ENCODE data around the gene SLFN14.
"Not testable (repeated sequence)": the region's sequence is repeated elsewhere in the genome, so short reads cannot be mapped to it uniquely, and the experiment has no call there.

SLFN14 gene

DNA sequence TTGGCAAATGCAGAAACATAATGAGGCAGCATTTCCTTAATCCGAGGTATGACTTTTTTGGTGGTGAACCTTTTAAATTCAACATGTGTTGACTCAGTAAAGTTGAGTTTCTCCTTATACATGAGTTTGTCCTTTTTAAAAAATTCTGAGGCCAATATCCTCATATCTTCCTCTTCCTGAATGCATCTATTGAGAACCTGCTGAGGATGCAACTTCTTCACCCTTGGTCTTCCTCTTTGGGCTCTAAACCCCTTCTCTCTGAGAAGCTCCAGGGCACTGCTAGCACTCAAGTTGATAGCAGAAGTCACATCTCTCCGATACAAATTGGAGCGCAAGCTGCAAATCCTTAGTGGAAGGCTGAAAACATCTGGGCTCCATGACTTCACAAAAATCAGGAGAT is 3.3 kb downstream of the SLFN14 start:
- DNase-seq: no peak

DNA sequence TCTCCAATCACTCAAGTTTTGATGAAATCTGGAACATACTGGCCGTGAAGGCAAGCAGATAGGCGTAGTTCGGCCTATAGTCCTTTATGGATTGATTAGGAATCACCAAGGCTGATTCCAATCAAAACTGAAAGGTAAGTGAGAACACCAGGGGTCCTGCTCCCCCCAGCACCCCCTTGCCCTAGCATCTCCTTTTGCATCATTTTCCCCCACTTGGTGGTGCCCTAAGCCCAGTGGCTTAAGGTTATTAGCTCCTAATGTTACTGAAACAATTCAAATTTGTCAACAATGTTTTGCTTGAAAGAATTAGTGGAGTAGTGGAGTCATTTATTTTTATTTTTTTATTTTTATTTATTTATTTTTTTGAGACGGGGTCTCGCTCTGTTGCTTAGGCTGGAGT is 4.9 kb downstream of the SLFN14 start:
- DNase-seq: no peak

DNA sequence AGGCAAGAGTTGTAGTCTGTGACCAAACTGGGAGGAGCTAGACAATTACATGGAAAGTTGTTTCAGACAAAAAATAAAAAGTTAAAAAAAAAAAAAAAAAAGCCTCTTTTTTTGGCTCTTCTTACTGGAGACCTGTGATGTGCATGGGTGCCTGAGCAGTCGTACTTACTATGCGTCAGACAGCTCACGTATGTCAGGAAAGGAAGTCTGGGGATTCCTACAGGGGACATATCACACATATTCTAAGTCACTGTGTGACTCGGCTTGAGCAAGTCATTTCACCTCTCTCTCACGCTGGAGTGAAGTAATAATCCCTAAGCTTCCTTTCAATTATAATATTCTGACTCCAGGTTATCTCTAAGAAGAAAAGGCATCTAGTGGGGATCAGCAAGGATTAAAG is 6.0 kb downstream of the SLFN14 start:
- no peak for DNase-seq

DNA sequence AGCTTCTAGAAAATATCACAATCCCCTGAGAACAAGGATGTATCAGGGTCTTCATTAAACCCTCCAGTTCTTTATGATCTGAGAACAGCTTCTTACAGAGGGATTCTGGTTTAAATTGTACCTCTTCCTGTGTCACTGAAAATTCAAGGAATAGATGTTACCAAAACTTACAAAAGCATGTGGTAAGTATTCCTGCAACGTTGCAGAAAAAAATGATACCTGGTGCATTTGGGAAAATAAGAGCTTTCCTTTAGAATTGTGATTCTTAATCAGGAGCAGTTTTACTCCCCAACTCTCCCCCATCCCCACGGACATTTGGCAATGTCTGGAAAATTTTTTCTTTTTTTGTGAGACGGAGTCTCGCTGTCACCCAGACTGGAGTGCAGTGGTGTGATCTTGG is 7.3 kb downstream of the SLFN14 start:
- DNase-seq: no peak

DNA sequence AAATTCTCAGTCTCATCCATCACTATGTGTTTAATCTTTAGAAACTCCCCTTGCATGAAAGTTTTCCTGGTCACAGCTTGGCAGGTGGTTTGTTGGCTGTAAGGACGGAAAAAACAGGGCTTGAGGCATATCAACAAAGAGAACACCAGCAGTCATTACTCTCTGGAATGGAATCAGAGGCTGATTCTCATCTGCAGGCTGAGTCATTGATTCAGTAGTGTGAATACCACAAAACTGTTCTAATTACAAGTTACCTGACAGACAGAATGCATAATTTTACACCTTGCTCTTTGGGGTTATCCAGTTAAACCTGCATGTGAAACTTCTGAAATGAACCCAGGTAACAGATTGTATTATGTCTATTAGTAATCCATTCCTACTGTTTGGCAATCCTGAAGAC is 11.6 kb downstream of the SLFN14 start:
- DNase-seq: no peak

DNA sequence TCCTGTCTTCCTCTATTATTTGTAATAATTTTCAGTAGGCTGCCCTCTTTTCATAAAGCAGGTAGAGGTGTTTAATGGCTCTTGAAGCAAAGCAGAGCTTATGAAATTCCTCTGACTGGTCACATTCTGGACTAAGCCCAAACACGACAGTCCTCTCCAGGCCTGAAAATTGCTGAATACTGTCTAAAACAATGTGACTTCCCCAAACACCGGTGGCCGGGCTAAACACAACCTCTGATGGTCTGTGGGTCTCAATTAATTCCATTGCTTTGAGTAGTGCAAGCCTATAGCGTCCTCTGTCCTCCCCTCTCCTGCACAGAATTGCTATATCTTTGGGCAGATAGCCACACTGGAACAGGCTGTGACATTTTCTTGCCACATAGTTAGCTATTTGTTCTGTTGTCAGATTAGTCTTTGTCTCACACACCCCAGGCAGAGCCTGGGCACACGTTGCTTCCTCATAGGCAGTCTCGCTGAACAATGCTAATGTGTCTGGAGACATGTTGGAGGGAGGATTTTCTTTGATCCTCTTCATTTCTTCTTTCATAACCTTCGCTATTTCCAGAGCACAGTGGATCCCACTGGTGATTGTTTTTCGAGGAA is 12.3 kb downstream of the SLFN14 start:
- DNase-seq: no peak

DNA sequence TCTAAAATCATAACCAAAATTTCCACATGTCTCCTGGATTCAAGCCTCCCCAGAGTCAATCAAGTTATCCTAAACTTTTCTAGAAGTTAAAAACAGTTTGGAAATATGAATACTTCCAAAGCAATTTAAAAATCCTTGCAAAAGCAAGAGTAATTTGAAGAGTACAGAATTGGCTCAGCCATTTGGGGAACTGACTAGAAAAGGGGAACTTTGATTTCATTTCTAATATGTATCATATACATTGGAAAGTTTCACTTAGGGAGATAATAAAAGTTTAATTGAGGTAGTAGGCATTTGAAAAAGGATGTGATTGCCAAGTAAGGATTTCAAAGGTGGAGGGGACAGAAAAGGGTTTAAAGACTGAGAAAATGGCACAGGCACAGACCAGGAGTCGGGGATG is 14.1 kb downstream of the SLFN14 start:
- no peak for DNase-seq

DNA sequence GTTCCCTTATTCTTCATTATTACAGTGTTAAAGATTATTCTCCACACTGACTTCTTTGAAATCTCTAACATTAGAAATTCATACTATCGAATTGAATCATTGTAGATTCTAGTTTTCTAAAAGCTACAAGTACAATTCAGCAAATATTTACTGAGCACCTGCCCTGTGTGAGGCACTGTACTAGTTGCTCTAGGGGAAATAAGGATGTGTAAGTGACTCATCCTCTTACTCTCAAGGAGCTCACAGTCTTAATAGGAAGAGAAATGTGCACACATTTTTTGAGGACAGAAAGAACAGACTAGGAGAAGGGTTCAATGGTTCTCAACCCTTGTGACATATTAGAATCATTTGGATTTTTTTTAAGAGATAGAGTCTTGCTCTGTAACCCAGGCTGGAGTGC is 15.5 kb downstream of the SLFN14 start:
- DNase-seq: no peak

DNA sequence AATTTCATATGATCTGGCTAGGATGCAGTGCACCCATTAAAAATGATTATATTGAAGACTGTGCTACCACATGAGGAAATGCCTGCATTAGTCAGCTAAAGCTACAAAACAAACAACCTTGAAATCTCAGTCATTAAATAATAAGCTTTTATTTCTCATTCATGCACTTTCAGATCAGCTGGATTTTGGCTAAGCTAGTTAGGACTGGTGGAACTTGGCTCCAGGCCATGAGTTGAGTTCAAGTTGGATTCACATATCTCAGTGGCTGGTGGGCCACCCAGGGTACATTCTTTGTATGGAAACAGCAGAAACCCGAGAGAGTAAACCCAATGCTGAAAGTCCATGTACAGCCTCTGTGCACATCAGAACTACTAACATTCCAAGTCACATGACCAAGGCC is 16.8 kb downstream of the SLFN14 start:
- no peak for DNase-seq

DNA sequence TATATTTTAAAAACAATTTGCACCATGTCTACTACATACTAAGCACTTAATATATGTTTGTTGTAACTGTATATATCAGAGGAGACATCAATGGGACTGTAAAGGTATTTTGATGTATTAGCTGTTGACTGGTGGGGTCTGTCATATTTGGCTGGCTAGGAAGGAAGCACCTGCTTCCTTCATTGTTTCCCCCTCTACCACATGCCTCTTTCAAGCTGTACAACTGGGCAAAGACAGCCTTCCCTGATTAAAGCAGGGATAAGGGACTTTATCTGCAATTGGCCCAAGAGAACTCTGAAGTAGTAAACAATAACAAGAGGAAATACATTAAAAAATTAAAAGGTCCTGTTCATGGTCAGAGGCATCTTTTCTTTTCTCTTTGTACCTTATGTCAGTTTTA is 17.6 kb downstream of the SLFN14 start:
- DNase-seq: no peak

DNA sequence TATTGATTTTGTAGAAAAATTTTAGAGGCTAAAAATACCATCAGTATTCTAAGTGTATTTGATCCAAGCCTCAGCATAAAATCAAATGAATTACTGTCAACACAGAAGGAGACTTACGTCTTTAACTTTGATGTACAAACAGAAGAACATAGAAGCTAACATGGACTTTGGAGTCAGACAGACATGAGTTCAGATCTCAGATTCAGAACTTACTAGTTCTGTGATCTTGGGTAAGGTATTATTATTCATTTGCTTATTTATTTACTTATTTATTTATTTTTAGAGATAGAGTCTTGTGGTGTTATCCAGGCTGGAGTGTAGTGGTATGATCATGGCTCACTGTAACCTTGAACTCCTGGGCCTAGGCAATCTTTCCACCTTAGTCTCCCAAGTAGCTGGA is 19.2 kb downstream of the SLFN14 start:
- DNase-seq: no peak

DNA sequence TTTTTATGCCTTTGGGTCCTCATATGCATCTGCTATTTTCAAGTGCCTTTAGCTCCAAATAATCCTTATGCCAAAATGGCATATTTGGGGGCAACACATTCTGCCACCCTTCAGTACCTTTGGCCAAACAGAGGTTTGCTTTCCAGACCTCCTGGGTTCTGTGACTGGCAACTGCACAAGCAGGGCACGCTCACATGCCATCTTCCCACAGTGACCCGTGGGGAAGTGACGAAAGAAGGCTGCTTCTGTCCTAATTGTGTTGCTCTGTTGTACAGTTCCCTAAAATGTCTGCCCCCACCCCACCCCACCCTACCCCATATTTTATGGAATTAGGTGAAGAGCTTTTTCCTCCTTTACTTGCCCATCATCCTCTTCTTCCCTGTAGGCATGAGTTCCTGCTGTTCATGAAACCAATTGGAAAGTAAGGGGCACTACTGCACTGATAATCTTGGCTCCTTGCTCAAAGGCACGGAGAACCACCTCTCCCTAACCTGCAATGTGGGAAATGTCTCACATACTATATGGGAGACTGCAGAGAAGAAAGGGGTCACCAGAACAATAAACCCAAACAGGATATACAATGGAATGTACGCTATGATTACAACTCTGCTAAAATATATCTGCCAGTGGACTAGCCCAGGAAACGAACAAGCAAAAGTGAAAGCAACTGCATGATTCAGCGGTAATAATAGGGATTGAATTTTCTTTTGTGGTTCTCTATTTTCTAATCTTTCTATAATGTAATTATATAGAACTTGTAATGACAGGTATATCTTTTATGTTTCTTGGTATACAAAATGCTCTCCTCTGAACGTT is 19.8 kb downstream of the SLFN14 start:
- DNase-seq: no peak

DNA sequence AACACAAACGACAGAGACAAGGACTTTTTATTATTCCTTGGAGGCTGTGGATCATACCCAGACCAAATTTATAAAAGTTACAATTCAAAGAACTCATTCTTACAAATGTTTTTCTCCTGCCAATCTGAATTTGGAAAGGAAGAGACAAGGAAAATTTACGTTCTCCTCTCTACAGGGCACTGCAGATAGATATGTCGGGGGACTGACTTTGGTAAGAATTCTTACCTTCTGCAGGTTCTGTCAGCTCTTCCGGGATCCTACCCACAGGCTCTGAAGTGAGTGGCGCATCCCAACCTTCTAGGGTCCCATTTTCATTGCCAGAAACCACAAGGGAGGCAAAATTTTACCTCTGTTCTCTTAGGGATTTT is 21.0 kb downstream of the SLFN14 start:
- no peak for DNase-seq

DNA sequence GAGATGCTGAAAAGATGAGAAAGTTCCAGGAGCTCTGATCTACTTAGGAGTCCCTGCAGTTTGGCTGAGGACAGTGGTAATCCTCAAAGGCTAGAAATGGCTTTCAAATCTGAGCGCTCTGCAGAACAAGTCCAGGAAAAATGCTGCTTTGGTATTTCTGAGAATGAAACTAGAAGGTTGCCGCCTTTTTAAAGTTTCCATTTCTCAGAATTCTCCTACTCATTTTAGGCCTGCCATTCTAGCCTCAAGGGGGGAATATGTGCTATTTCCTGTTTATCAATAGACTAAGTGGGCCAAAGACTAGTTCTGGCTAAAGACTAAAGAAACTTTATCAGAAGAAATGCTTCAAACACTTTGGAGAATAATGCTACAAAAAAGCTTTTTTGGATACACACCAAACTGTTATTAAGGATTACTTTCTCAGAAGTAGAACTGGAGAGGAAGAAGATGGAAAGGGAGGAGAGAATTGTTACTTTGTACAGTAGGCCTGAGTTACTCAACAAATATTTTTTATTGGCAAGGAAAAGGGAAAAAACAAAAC is 22.9 kb downstream of the SLFN14 start, which contains the start of gene SLFN12L:
Gene SLFN12L, minus strand, starts transcription at position 78 of the 541 bp plus-strand sequence. CDS start 15,314 bp downstream, outside the sequence.
- DNase-seq: no peak

DNA sequence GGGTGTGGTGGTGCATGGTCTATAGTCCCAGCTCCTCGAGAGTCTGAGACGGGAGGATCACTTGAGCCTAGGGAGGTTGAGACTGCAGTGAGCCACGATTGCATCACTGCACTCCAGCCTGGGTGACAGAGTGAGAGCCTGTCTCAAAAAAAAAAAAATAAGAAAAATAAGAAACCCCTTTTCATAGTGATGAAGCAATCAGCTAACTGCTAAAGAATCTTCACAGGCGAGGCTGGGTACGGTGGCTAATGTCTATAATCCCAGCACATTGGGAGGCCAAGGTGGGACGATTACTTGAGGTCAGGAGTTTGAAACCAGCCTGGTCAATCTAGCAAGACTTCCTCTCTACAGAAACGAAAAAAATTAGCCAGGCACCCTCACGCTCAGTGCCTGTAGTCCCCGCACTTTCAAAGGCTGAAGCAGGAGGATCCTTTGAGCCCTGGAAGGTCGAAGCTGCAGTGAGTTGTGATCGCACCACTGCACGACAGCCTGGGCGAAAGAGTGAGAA is 23.9 kb downstream of the SLFN14 start:
- no peak for DNase-seq

DNA sequence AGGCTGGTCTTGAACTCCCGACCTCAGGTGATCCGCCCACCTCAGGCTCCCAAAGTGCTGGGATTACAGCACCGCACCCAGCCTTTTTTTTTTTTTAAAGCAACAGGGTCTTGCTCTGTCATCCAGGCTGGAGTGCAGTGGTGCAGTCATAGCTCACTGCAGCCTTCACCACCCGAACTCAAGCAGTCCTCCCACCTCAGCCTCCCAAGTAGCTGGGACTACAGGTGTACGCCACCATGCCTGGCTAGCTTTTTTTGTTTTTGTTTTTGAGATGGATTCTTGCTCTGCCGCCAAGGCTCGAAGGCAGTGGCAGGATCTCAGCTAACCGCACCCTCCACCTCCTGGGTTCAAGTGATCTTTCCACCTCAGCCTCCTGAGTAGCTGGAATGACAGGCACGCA is 25.2 kb downstream of the SLFN14 start:
- not testable (repeated sequence) for DNase-seq

DNA sequence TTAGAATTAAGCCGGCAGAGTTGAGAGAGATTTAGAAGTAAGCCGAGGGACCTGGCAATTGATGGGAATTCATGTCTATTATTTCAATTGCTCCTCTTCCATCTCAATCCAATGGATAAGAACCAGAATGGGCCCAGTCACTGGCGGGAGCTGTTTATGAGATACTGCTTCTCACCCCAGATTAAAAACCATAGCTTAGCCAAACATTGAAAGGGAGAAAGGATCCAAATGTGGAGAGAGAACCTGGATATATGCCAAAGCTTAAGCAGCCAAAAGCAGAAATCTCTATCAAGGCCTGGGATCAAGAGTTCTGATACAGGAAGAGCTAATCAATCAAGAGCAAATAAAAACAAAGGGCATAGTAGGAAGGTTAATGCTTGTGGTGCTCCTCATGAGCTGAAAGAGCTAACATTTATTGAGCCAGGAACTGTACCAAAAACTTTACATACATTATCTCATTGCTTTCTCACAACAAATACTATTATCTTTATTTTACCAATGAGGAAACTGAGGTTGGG is 26.0 kb downstream of the SLFN14 start:
- DNase-seq: no peak

DNA sequence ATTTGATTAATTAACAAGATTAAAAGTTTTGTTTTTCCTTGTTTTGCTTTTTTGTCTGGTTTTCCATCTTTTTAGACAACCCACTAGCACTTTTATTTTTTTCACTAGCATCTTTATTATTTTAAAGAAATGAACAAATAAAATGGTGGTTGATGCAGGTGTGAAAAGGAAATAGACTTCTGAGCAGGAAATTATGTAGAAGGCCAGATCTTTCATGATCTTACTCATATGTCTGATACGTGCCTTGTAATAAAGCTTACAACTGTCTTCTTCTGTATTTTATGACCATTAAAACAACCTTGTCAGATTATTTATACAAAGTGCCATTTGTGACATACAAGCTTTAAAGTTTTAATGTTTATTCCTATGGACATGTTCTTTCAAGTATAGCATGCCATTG is 29.5 kb downstream of the SLFN14 start:
- DNase-seq: no peak

DNA sequence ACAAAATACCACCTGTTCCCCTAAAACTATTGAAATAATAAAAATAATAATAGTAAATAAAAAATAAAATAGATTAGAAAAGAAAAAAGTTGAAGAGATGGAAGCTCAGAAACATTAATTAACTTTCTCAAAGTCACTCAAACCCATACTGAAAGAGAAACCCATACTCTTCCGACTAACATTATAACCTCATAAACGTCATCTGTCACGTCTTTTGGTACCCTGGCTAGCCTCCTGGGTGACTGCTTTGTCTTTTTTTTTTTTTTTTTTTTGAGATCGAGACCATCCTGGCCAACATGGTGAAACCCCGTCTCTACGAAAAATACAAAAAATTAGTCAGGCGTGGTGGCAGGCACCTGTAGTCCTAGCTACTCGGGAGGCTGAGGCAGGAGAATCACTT is 30.8 kb downstream of the SLFN14 start:
- no peak for DNase-seq

DNA sequence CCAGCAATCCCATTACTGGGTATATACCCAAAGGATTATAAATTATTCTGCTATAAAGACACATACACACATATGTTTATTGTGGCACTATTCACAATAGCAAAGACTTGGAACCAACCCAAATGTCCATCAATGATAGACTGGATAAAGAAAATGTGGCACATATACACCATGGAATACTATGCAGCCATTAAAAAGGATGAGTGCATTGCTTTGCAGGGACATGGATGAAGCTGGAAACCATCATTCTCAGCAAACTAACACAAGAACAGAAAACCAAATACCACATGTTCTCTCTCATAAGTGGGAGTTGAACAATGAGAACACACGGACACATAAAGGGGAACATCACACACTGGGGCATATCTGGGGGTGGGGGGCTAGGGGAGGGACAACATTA is 31.3 kb downstream of the SLFN14 start:
- DNase-seq: not testable (repeated sequence)

DNA sequence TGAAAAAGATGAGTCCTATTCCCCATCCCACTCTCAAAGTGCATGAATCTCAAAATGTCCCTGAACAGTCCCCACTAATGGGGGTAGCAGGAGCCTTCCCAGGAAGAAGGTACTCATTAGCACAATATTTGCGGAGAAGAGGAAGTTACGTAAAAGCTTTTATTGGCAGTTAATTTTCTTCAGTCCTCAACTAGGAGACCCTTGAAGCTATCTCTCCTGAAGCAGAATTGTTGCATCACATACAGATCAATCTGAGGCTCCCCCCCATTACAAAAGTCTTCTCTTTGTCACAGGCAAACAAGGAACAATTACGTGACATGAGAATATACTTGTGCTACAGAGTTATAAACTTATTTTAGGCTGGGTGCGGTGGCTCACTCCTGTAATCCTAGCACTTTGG is 37.3 kb downstream of the SLFN14 start:
- no peak for DNase-seq

DNA sequence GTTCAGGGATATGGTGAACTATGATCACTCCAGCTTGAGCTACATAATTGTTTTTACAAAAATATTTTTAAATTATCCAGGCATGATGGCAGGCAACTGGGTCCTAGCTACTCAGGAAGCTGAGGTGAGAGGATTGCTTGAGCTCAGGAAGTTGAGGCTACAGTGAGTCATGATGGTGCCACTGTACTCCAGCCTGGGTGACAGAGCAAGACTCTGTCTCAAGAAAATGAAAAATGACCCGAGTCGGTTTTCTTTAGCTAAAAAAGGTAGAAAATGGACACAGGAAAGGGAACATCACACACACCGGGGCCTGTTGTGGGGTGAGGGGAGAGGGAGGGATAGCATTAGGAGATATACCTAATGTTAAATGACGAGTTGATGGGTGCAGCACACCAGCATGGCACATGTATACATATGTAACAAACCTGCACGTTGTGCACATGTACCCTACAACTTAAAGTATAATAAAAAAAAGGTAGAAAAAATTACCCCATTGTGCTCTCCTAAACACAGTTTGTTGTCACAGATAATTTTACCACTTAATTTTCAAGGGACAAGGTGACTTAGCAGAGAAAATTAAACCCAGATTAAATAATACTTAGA is 38.9 kb downstream of the SLFN14 start:
- DNase-seq: not testable (repeated sequence)

DNA sequence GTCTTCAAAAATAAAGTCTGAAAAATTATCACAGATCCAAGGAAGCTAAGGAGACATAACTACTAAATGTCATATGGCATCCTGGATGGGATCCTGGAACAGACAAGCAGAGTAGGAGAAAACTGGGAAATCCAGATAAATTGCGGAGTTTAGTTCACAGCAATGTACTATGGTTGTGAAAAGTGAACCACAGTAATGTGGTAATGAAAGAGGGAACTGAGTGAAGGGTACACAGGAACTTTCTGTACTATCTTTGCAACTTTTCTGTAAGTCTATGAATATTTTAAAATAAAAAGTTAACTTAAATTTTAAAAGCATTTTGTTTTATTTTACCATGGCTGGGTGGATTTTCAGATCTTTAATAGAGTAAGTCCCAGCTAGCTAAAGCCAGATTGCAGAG is 39.5 kb downstream of the SLFN14 start:
- DNase-seq: no peak

All from NCI-H2171 treated with DMSO at 0.1 percent for 48 hours (cell line).